H1 (cell line): Measurements from ENCODE around the gene EXOSC5.

Experiments
- CREB1 ChIP-seq: IDR thresholded peaks from 2 replicates; pipeline ENCODE4 v1.6.1; 2012; ENCODE audit warnings: inconsistent platforms
- CTCF ChIP-seq, 3 experiments: IDR thresholded peaks; 1 replicate in 2 of 3; 2 replicates in 1 of 3; pipeline versions ENCODE4 v1.5.1 to v1.6.1; 2011; ENCODE audit warnings: low read length in 3 of 3, mild to moderate bottlenecking in 3 of 3, inconsistent platforms in 2 of 3, low read depth in 1 of 3, moderate library complexity in 1 of 3; ENCODE audit not compliant: insufficient read depth in 1 of 3; ENCODE audit errors: control extremely low read depth in 1 of 3
- EP300 ChIP-seq, 2 experiments: IDR thresholded peaks; 1 replicate in 1 of 2; 2 replicates in 1 of 2; pipeline ENCODE4 v1.6.1; 2011 to 2012; ENCODE audit warnings: low read depth in 2 of 2, low read length in 2 of 2, mild to moderate bottlenecking in 2 of 2, borderline replicate concordance in 1 of 2, inconsistent platforms in 1 of 2, moderate library complexity in 1 of 2
- GABPA ChIP-seq: IDR thresholded peaks from 2 replicates; pipeline ENCODE4 v1.6.1; 2011; ENCODE audit warnings: mild to moderate bottlenecking, low read length, moderate library complexity, borderline replicate concordance; ENCODE audit not compliant: insufficient read depth
- POLR2A ChIP-seq, 2 experiments: IDR thresholded peaks; 1 replicate in 1 of 2; 2 replicates in 1 of 2; pipeline ENCODE4 v1.6.1; 2011; ENCODE audit warnings: low read depth in 2 of 2, low read length in 2 of 2, mild to moderate bottlenecking in 2 of 2; ENCODE audit errors: control extremely low read depth in 1 of 2
- POU5F1 ChIP-seq: IDR thresholded peaks from 2 replicates; pipeline ENCODE4 v1.6.1; 2011; ENCODE audit warnings: low read depth, mild to moderate bottlenecking, low read length, moderate library complexity
- RAD21 ChIP-seq, 2 experiments: IDR thresholded peaks in 1 of 2; conservative IDR thresholded peaks in 1 of 2; 2 replicates each; pipeline ENCODE4 v1.6.1; 2011; ENCODE audit warnings: low read depth in 2 of 2, low read length in 2 of 2, improper control_type of control experiment in 1 of 2, inconsistent platforms in 1 of 2, mild to moderate bottlenecking in 1 of 2, moderate library complexity in 1 of 2
- TAF1 ChIP-seq: IDR thresholded peaks from 2 replicates; pipeline ENCODE4 v1.6.1; 2011; ENCODE audit warnings: mild to moderate bottlenecking, low read depth, low read length

- no peak for TF ChIP-seq TAF1
- no peak for TF ChIP-seq EP300 (IDR thresholded peaks at IDR 0.05; ENCODE audit: borderline replicate concordance in 1 of 2, low read depth in 2 of 2, low read length in 2 of 2)
- no peak for TF ChIP-seq POU5F1
- no peak for TF ChIP-seq POLR2A (IDR thresholded peaks at IDR 0.05; ENCODE audit: control extremely low read depth in 1 of 2, low read depth in 2 of 2, low read length in 2 of 2)
- TF ChIP-seq RAD21 (IDR thresholded peaks at IDR 0.05 in 1 of 2, conservative IDR thresholded peaks at IDR 0.05 in 1 of 2; ENCODE audit: low read depth in 2 of 2, low read length in 2 of 2), result no peak
- no peak for TF ChIP-seq CREB1
- no peak for TF ChIP-seq CTCF (IDR thresholded peaks at IDR 0.05; ENCODE audit: control extremely low read depth in 1 of 3, insufficient read depth in 1 of 3, low read depth in 1 of 3, low read length in 3 of 3)
- no peak for TF ChIP-seq GABPA
Measured at GRCh38 chr19:41436674-41436951, 39.5 kb upstream of the EXOSC5 start.
